ENCODE data around the gene CNTN4. TPM values are rescaled to one million over a fixed set of nuclear protein-coding genes. Genes with fewer than 3 reads are reported as not detected.

The CNTN4 gene
- total RNA-seq (2022) (51.3 and 59.7 TPM in 2 replicates), Bru-seq, nascent RNA (percentile 78 among the genes with signal in this experiment), BruChase-seq, experiment 1, labeled RNA remaining after a 2-hour chase (percentile 84 among the genes with signal in this experiment), BruChase-seq, experiment 2, labeled RNA remaining after a 6-hour chase (percentile 71 among the genes with signal in this experiment)
- long read RNA-seq, full-length matches to known transcripts, result 10 of 27 reads
- long read RNA-seq, partial matches to known transcripts, result 3 of 27 reads
- long read RNA-seq, other reads (novel, unspliced or antisense), result 14 of 27 reads

DNA sequence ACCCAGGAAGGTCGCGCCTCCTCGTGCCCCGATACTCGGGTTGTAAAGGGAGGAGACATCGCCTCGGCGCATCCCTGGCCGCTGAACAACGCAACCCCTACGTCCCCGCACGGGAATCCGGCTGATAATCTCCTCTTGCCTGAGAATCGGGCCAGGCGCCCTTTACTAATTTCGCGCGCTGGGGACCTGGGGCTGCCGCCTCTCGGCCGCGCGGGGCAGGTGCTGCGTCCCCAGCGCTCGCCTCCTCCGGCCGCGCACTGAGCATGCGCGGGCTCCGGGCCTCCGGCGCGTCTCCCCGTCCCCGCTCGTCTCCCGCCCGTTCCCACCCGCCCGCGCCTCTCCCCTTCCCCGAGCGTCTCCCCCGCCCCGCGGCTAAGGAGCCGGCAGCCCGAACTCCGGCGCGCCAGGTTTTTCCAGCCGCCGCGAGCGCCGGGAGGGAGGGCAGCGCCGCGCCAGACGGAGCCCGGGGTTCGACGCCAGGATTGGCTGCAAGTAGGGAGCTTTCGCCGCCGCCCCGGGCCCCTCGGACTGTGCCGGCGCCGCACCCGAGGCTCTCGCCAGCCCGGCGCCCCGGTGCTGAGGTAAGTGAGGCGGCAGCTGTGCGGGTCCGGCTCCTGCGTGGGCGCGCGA, at the start of gene CNTN4:
CNTN4 (plus strand) TSS at position 469 of the 630 bp plus-strand sequence.
- peaks cover 5% of the 10 kb centered on the region for H3K9me3 Mint-ChIP-seq (ENCODE audit: unreplicated experiment)
- Histone ChIP-seq H3K4me1 (peaks cover 19% of the 10 kb centered on the region; the same call in 1 of the 2 replicates), H3K36me3 (ENCODE audit: control insufficient read depth, insufficient read depth, low read length) (no peaks in the 10 kb centered on the region; the same call in 1 of the 2 replicates), H3K9me3 (no peaks in the 10 kb centered on the region), H3K27me3 (replicated peaks; ENCODE audit: control insufficient read depth, insufficient read depth, low read length) (no peaks in the 10 kb centered on the region), H3K4me3 (ENCODE audit: low read depth, low read length) (peak within 1 kb of the TSS; percentile 71)
- CTCF ChIA-PET, result no interaction called here
- BruUV-seq (replicated peaks), result no TSS peak
- H3K27me3 Mint-ChIP-seq (ENCODE audit: insufficient read depth, unreplicated experiment), result no peaks in the 10 kb centered on the region
- H3K4me3 Mint-ChIP-seq (ENCODE audit: unreplicated experiment), result peak within 1 kb of the TSS; percentile 99
- peak within 1 kb of the TSS; percentile 92 for H3K27ac Mint-ChIP-seq (ENCODE audit: unreplicated experiment)
- peaks cover 8% of the 10 kb centered on the region for H3K4me1 Mint-ChIP-seq (ENCODE audit: low read depth, unreplicated experiment)
- DNase-seq, result peak; percentile 85 to 86
- POLR2A ChIA-PET, result interaction anchor here (0.8 kb wide), 1 partner anchor 671 kb away, joined by 4 read pairs; no protein-coding TSS in a partner anchor
- peaks cover 16% of the 10 kb centered on the region for H3K36me3 Mint-ChIP-seq (ENCODE audit: insufficient read depth, unreplicated experiment)
- TF ChIP-seq, protein P1, sequence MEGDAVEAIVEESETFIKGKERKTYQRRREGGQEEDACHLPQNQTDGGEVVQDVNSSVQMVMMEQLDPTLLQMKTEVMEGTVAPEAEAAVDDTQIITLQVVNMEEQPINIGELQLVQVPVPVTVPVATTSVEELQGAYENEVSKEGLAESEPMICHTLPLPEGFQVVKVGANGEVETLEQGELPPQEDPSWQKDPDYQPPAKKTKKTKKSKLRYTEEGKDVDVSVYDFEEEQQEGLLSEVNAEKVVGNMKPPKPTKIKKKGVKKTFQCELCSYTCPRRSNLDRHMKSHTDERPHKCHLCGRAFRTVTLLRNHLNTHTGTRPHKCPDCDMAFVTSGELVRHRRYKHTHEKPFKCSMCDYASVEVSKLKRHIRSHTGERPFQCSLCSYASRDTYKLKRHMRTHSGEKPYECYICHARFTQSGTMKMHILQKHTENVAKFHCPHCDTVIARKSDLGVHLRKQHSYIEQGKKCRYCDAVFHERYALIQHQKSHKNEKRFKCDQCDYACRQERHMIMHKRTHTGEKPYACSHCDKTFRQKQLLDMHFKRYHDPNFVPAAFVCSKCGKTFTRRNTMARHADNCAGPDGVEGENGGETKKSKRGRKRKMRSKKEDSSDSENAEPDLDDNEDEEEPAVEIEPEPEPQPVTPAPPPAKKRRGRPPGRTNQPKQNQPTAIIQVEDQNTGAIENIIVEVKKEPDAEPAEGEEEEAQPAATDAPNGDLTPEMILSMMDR (IDR thresholded peaks at IDR 0.05; ENCODE audit: insufficient read depth in 1 of 2, low read depth in 1 of 2, low read length in 1 of 2, severe bottlenecking in 1 of 2, unreplicated experiment in 1 of 2), result no peak
- intact Hi-C loops (cut with micrococcal nuclease; ENCODE audit: unreplicated experiment), result loop anchor here (1.0 kb wide), 1 partner anchor 35 kb away; no protein-coding TSS in a partner anchor

DNA sequence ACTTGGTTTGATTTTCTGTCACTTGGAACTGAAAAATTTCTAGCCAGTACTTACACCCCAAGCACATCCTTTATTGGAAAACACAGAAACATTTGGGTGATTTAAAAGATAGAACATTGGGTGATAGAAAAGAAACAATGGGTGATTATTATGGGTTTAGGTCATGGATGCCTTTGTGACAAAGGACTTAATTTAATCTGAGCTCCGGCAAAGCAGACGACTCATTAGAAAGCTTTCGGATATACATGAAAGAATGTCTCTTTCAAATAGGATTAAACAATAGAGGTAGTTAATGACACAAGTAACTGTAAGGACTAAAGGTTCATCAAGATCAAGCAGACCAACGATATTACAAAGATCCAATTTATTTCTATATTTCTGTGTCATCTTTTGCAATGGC, 37.3 kb upstream of the CNTN4 start:
- no peaks in the 10 kb centered on the region for H3K4me1 ChIP-seq
- no peaks in the 10 kb centered on the region for H3K36me3 ChIP-seq (ENCODE audit: control insufficient read depth, insufficient read depth, low read length)
- no peaks in the 10 kb centered on the region for H3K27me3 ChIP-seq (replicated peaks; ENCODE audit: control insufficient read depth, insufficient read depth, low read length)
- Mint-ChIP-seq H3K4me1 (ENCODE audit: low read depth, unreplicated experiment) (no peaks in the 10 kb centered on the region), H3K9me3 (ENCODE audit: unreplicated experiment) (no peaks in the 10 kb centered on the region), H3K36me3 (ENCODE audit: insufficient read depth, unreplicated experiment) (no peaks in the 10 kb centered on the region), H3K4me3 (ENCODE audit: unreplicated experiment) (no peak overlapping the region), H3K27me3 (ENCODE audit: insufficient read depth, unreplicated experiment) (no peaks in the 10 kb centered on the region), H3K27ac (ENCODE audit: unreplicated experiment) (no peak overlapping the region)
- intact Hi-C loops (cut with micrococcal nuclease; ENCODE audit: unreplicated experiment), result no loop called here
- BruUV-seq (replicated peaks), result no TSS peak
- TF ChIP-seq, protein P1 (IDR thresholded peaks at IDR 0.05; ENCODE audit: insufficient read depth in 1 of 2, low read depth in 1 of 2, low read length in 1 of 2, severe bottlenecking in 1 of 2, unreplicated experiment in 1 of 2), result no peak
- ChIA-PET CTCF (interaction anchor here (0.6 kb wide), 1 partner anchor 103 kb away, joined by 3 read pairs; no protein-coding TSS in a partner anchor), POLR2A (no interaction called here)
- DNase-seq, result no peak
- H3K4me3 ChIP-seq (ENCODE audit: low read depth, low read length), result no peak overlapping the region
- H3K9me3 ChIP-seq, result no peaks in the 10 kb centered on the region

DNA sequence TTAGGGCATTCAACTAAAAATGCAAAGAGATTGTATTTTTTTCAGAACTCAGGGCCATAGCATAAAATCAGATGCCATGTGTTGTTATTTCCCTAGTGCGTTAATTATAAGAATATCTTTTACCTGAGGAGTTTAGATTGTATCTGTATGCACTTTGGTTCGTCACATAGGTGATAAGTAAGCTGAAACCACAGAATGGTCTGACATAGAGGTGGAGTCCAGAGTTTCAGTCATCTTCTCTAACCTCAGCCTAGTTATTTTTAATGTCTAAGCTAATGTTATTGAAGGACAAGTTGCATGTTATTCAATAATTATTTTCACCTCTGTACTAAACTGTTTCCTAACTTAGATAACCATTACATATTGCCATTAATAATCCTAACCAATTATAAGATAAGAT, 27.1 kb upstream of the CNTN4 start:
- no peaks in the 10 kb centered on the region for H3K27me3 Mint-ChIP-seq (ENCODE audit: insufficient read depth, unreplicated experiment)
- H3K27me3 ChIP-seq (replicated peaks; ENCODE audit: control insufficient read depth, insufficient read depth, low read length), result no peaks in the 10 kb centered on the region
- no peaks in the 10 kb centered on the region for H3K4me1 Mint-ChIP-seq (ENCODE audit: low read depth, unreplicated experiment)
- TF ChIP-seq, protein P1 (IDR thresholded peaks at IDR 0.05; ENCODE audit: insufficient read depth in 1 of 2, low read depth in 1 of 2, low read length in 1 of 2, severe bottlenecking in 1 of 2, unreplicated experiment in 1 of 2), result no peak
- H3K36me3 Mint-ChIP-seq (ENCODE audit: insufficient read depth, unreplicated experiment), result no peaks in the 10 kb centered on the region
- no peaks in the 10 kb centered on the region for H3K36me3 ChIP-seq (ENCODE audit: control insufficient read depth, insufficient read depth, low read length)
- H3K9me3 ChIP-seq, result no peaks in the 10 kb centered on the region
- intact Hi-C loops (cut with micrococcal nuclease; ENCODE audit: unreplicated experiment), result no loop called here
- no TSS peak for BruUV-seq (replicated peaks)
- no peak overlapping the region for H3K4me3 ChIP-seq (ENCODE audit: low read depth, low read length)
- H3K27ac Mint-ChIP-seq (ENCODE audit: unreplicated experiment), result no peak overlapping the region
- H3K4me3 Mint-ChIP-seq (ENCODE audit: unreplicated experiment), result no peak overlapping the region
- CTCF ChIA-PET, result no interaction called here
- POLR2A ChIA-PET, result no interaction called here
- no peaks in the 10 kb centered on the region for H3K4me1 ChIP-seq
- no peaks in the 10 kb centered on the region for H3K9me3 Mint-ChIP-seq (ENCODE audit: unreplicated experiment)
- no peak for DNase-seq
